MV-4-11 (cell line): ENCODE measurements around the gene MAGI2.
"Not testable (repeated sequence)": the region's sequence is repeated elsewhere in the genome, so short reads cannot be mapped to it uniquely, and the experiment has no call there.

ENCODE experiments used
- DNase-seq: peaks from one replicate; lab custom pipeline; 2025; lab: John Stamatoyannopoulos, UW

MAGI2 gene

GRCh38 chr7:78542981-78543380 lies 910.5 kb downstream of the MAGI2 start:
- DNase-seq = no peak

GRCh38 chr7:78542541-78542940 lies 910.9 kb downstream of the MAGI2 start:
- DNase-seq = no peak

GRCh38 chr7:78539825-78540224 lies 913.6 kb downstream of the MAGI2 start:
- no peak for DNase-seq

GRCh38 chr7:78535655-78536054 lies 917.8 kb downstream of the MAGI2 start:
- DNase-seq = no peak

- DNase-seq = no peak
These were observed 923.1 kb downstream of the MAGI2 start for GRCh38 chr7:78530351-78530750.

GRCh38 chr7:78529392-78529791 lies 924.1 kb downstream of the MAGI2 start:
- no peak for DNase-seq

GRCh38 chr7:78528964-78529363 lies 924.5 kb downstream of the MAGI2 start:
- no peak for DNase-seq

- DNase-seq = no peak
These were observed 929.5 kb downstream of the MAGI2 start for GRCh38 chr7:78523930-78524329.

- DNase-seq = no peak
These were observed 931.5 kb downstream of the MAGI2 start for GRCh38 chr7:78521961-78522360.

GRCh38 chr7:78516450-78516849 lies 937.0 kb downstream of the MAGI2 start:
- DNase-seq = no peak

GRCh38 chr7:78514634-78515033 lies 938.8 kb downstream of the MAGI2 start:
- no peak for DNase-seq

- peak; percentile 17 for DNase-seq
These were observed 942.8 kb downstream of the MAGI2 start for GRCh38 chr7:78510580-78511188.

GRCh38 chr7:78503301-78503700 lies 950.2 kb downstream of the MAGI2 start:
- DNase-seq = not testable (repeated sequence)

- no peak for DNase-seq
These were observed 952.4 kb downstream of the MAGI2 start for GRCh38 chr7:78501064-78501463.

- no peak for DNase-seq
These were observed 953.5 kb downstream of the MAGI2 start for GRCh38 chr7:78499971-78500370.

- no peak for DNase-seq
These were observed 954.2 kb downstream of the MAGI2 start for GRCh38 chr7:78499283-78499682.

GRCh38 chr7:78497728-78498427 lies 955.6 kb downstream of the MAGI2 start:
- no peak for DNase-seq

GRCh38 chr7:78496096-78496630 lies 957.3 kb downstream of the MAGI2 start:
- DNase-seq = no peak

- no peak for DNase-seq
These were observed 960.1 kb downstream of the MAGI2 start for GRCh38 chr7:78493401-78493800.

- DNase-seq = no peak
These were observed 961.3 kb downstream of the MAGI2 start for GRCh38 chr7:78492146-78492545.

GRCh38 chr7:78490524-78490923 lies 962.9 kb downstream of the MAGI2 start:
- no peak for DNase-seq

- no peak for DNase-seq
These were observed 963.8 kb downstream of the MAGI2 start for GRCh38 chr7:78489476-78490240.

- DNase-seq = no peak
These were observed 966.0 kb downstream of the MAGI2 start for GRCh38 chr7:78487464-78487863.
